T-helper 2 cell treated with Interferon-gamma antibody and Interleukin-4, amounts not matched to agents 5 μg/mL and 100 μg/mL, for 36 hours (primary cell): ENCODE measurements around the gene PCGF3.
"Not testable (repeated sequence)": the region's sequence is repeated elsewhere in the genome, so short reads cannot be mapped to it uniquely, and the experiment has no call there.

Experiments used
- DNase-seq: peaks from one replicate; pipeline ENCODE4 v3.0.0; 2021; ENCODE audit warnings: low spot score
- H3K27ac Mint-ChIP-seq: one replicate; pipeline ENCODE4 v1.8.0; 2021; ENCODE audit warnings: mild to moderate bottlenecking, mixed read lengths
- H3K27me3 Mint-ChIP-seq: one replicate; pipeline ENCODE4 v1.8.0; 2021; ENCODE audit warnings: low read depth, mixed read lengths
- H3K36me3 Mint-ChIP-seq: one replicate; pipeline ENCODE4 v1.8.0; 2021; ENCODE audit warnings: low read depth, mixed read lengths
- H3K4me1 Mint-ChIP-seq: one replicate; pipeline ENCODE4 v1.8.0; 2021; ENCODE audit warnings: low read depth, mixed read lengths
- H3K4me3 Mint-ChIP-seq: one replicate; pipeline ENCODE4 v1.8.0; 2022; ENCODE audit warnings: mild to moderate bottlenecking, moderate library complexity, mixed read lengths
- H3K9me3 Mint-ChIP-seq: one replicate; pipeline ENCODE4 v1.8.0; 2021; ENCODE audit warnings: mixed read lengths

The PCGF3 gene

GRCh38 chr4:753186-753585, 47.6 kb downstream of the PCGF3 start:
- H3K36me3 Mint-ChIP-seq: peaks cover 22% of the 10 kb centered on the region
- H3K9me3 Mint-ChIP-seq, H3K4me1 Mint-ChIP-seq, H3K27me3 Mint-ChIP-seq, H3K4me3 Mint-ChIP-seq, H3K27ac Mint-ChIP-seq, DNase-seq: not testable (repeated sequence)

- H3K9me3 Mint-ChIP-seq: no peaks in the 10 kb centered on the region
- no peak for DNase-seq
- no peaks in the 10 kb centered on the region for H3K4me1 Mint-ChIP-seq
- H3K27me3 Mint-ChIP-seq: no peaks in the 10 kb centered on the region
- peak overlapping the region; percentile 48 for H3K27ac Mint-ChIP-seq
- peaks cover 14% of the 10 kb centered on the region for H3K36me3 Mint-ChIP-seq
- no peak overlapping the region for H3K4me3 Mint-ChIP-seq
These were observed 48.8 kb downstream of the PCGF3 start for GRCh38 chr4:754221-755120.

GRCh38 chr4:757111-757510, 51.5 kb downstream of the PCGF3 start:
- Mint-ChIP-seq H3K9me3 (no peaks in the 10 kb centered on the region), H3K27me3 (no peaks in the 10 kb centered on the region), H3K36me3 (peaks cover 20% of the 10 kb centered on the region), H3K27ac (no peak overlapping the region), H3K4me1 (peaks cover 1% of the 10 kb centered on the region), H3K4me3 (no peak overlapping the region)
- no peak for DNase-seq

- not testable (repeated sequence) for DNase-seq, H3K27me3 Mint-ChIP-seq, H3K9me3 Mint-ChIP-seq, H3K4me1 Mint-ChIP-seq, H3K4me3 Mint-ChIP-seq
- Mint-ChIP-seq H3K36me3 (peaks cover 34% of the 10 kb centered on the region), H3K27ac (peak overlapping the region; percentile 74)
These were observed 54.2 kb downstream of the PCGF3 start for GRCh38 chr4:759810-760209.

- Mint-ChIP-seq H3K4me1 (peaks cover 3% of the 10 kb centered on the region), H3K4me3 (no peak overlapping the region), H3K36me3 (peaks cover 35% of the 10 kb centered on the region), H3K27me3 (no peaks in the 10 kb centered on the region), H3K27ac (no peak overlapping the region), H3K9me3 (no peaks in the 10 kb centered on the region)
- no peak for DNase-seq
These were observed 55.0 kb downstream of the PCGF3 start for GRCh38 chr4:760616-761015.

- no peaks in the 10 kb centered on the region for H3K27me3 Mint-ChIP-seq
- peaks cover 3% of the 10 kb centered on the region for H3K4me1 Mint-ChIP-seq
- no peak overlapping the region for H3K4me3 Mint-ChIP-seq
- no peak for DNase-seq
- no peak overlapping the region for H3K27ac Mint-ChIP-seq
- peaks cover 35% of the 10 kb centered on the region for H3K36me3 Mint-ChIP-seq
- no peaks in the 10 kb centered on the region for H3K9me3 Mint-ChIP-seq
These were observed 55.5 kb downstream of the PCGF3 start for GRCh38 chr4:761086-761485.

- no peak for DNase-seq
- Mint-ChIP-seq H3K36me3 (peaks cover 40% of the 10 kb centered on the region), H3K9me3 (no peaks in the 10 kb centered on the region), H3K27ac (no peak overlapping the region), H3K4me3 (no peak overlapping the region), H3K27me3 (no peaks in the 10 kb centered on the region), H3K4me1 (peaks cover 3% of the 10 kb centered on the region)
These were observed 56.1 kb downstream of the PCGF3 start for GRCh38 chr4:761739-762138.

GRCh38 chr4:762211-763190, 56.9 kb downstream of the PCGF3 start:
- Mint-ChIP-seq H3K27me3 (no peaks in the 10 kb centered on the region), H3K9me3 (no peaks in the 10 kb centered on the region), H3K27ac (no peak overlapping the region), H3K4me1 (peaks cover 3% of the 10 kb centered on the region), H3K36me3 (peaks cover 46% of the 10 kb centered on the region), H3K4me3 (no peak overlapping the region)
- no peak for DNase-seq

- Mint-ChIP-seq H3K27ac (no peak overlapping the region), H3K9me3 (no peaks in the 10 kb centered on the region), H3K27me3 (no peaks in the 10 kb centered on the region), H3K4me3 (no peak overlapping the region), H3K36me3 (peaks cover 49% of the 10 kb centered on the region), H3K4me1 (peaks cover 3% of the 10 kb centered on the region)
- no peak for DNase-seq
These were observed 57.7 kb downstream of the PCGF3 start for GRCh38 chr4:763191-763810.

GRCh38 chr4:763922-764321, 58.3 kb downstream of the PCGF3 start:
- peaks cover 3% of the 10 kb centered on the region for H3K4me1 Mint-ChIP-seq
- no peaks in the 10 kb centered on the region for H3K9me3 Mint-ChIP-seq
- DNase-seq: no peak
- no peaks in the 10 kb centered on the region for H3K27me3 Mint-ChIP-seq
- H3K4me3 Mint-ChIP-seq: no peak overlapping the region
- H3K36me3 Mint-ChIP-seq: peaks cover 49% of the 10 kb centered on the region
- no peak overlapping the region for H3K27ac Mint-ChIP-seq

- H3K9me3 Mint-ChIP-seq: no peaks in the 10 kb centered on the region
- H3K4me1 Mint-ChIP-seq: peaks cover 3% of the 10 kb centered on the region
- peaks cover 54% of the 10 kb centered on the region for H3K36me3 Mint-ChIP-seq
- DNase-seq: no peak
- no peaks in the 10 kb centered on the region for H3K27me3 Mint-ChIP-seq
- H3K4me3 Mint-ChIP-seq: no peak overlapping the region
- no peak overlapping the region for H3K27ac Mint-ChIP-seq
These were observed 59.0 kb downstream of the PCGF3 start for GRCh38 chr4:764405-765169.

GRCh38 chr4:766152-766515, 60.5 kb downstream of the PCGF3 start:
- DNase-seq: no peak
- Mint-ChIP-seq H3K4me3 (no peak overlapping the region), H3K36me3 (peaks cover 52% of the 10 kb centered on the region), H3K4me1 (peaks cover 2% of the 10 kb centered on the region), H3K27me3 (no peaks in the 10 kb centered on the region), H3K27ac (peak overlapping the region; percentile 58), H3K9me3 (no peaks in the 10 kb centered on the region)

GRCh38 chr4:766559-767283, 61.1 kb downstream of the PCGF3 start:
- peaks cover 2% of the 10 kb centered on the region for H3K4me1 Mint-ChIP-seq
- H3K27ac Mint-ChIP-seq: peak overlapping the region; percentile 36
- H3K36me3 Mint-ChIP-seq: peaks cover 48% of the 10 kb centered on the region
- no peaks in the 10 kb centered on the region for H3K9me3 Mint-ChIP-seq
- no peak overlapping the region for H3K4me3 Mint-ChIP-seq
- no peak for DNase-seq
- no peaks in the 10 kb centered on the region for H3K27me3 Mint-ChIP-seq
